Transverse colon (tissue), 3 donors: ENCODE results near the gene SCART1.

Experiments used
- CTCF ChIP-seq, 5 experiments: fragments of 200-600 bp in 3 of 5; fragments of 450-650 bp in 2 of 5; sonication (generic) in 3 of 5; IDR thresholded peaks; 1 replicate in 2 of 5; 2 replicates in 3 of 5; pipeline ENCODE4 v1.5.1; 2016 to 2017; ENCODE audit warnings: antibody characterized with exemption in 5 of 5, inconsistent platforms in 3 of 5, mild to moderate bottlenecking in 2 of 5, moderate library complexity in 1 of 5
- POLR2A ChIP-seq: fragments of 450-650 bp; IDR thresholded peaks from one replicate; pipeline ENCODE4 v1.6.1; 2016; ENCODE audit warnings: antibody characterized with exemption, mild to moderate bottlenecking, moderate library complexity

GRCh38 chr10:133461027-133461426, 7.3 kb downstream of the SCART1 start:
- no peak for TF ChIP-seq POLR2A
- no peak for TF ChIP-seq CTCF (IDR thresholded peaks at IDR 0.05)
